HCT116 (cell line): ENCODE data around the gene LCOR. TPM values are rescaled to one million over a fixed set of nuclear protein-coding genes. Genes with fewer than 3 reads are reported as not detected.

Experiments used
- ATAC-seq: fragments of 200-7000 bp; cut with Tn5 transposase; 2 replicates; pipeline ENCODE4 v1.9.1; 2020; ENCODE audit warnings: mild to moderate bottlenecking, moderate library complexity
- BruUV-seq: library from RNA; stranded (reverse); fragments of 400-500 nt; replicated peaks from 2 replicates; lab custom pipeline; 2021; lab: Mats Ljungman, UMichigan
- CTCF ChIA-PET: fragments of 300-600 bp; sonication (Branson Sonifier 250); formaldehyde crosslinking; loops from one replicate; lab custom pipeline; 2021; ENCODE audit warnings: antibody characterized with exemption; lab: Charles Lee
- POLR2A ChIA-PET: fragments of 300-600, 350-600 bp; sonication (Branson Sonifier 250); formaldehyde crosslinking; loops from one replicate; lab custom pipeline; 2021; ENCODE audit warnings: antibody characterized with exemption; lab: Charles Lee
- RAD21 ChIA-PET, 2 experiments: fragments of 300-600 bp; sonication (Branson Sonifier 250); formaldehyde crosslinking; loops; one replicate each; lab custom pipeline; 2023; ENCODE audit warnings: low total read pairs in 2 of 2; ENCODE audit not compliant: uncharacterized antibody in 2 of 2, unreplicated experiment in 2 of 2, low non-redundant PET in 1 of 2; lab: Charles Lee
- DNase-seq: peaks from one replicate; pipeline ENCODE4 v3.0.0-alpha.2; 2010; ENCODE audit warnings: low read depth, low spot score
- H2AFZ ChIP-seq: fragments of 200-600 bp; shearing (Covaris generic), sonication (generic); 2 replicates; pipeline ENCODE4 v1.6.1; 2017; ENCODE audit warnings: low read depth, mixed run types, mixed read lengths, antibody characterized with exemption, low read length; ENCODE audit not compliant: poor library complexity, severe bottlenecking
- H3K27ac ChIP-seq: 2 replicates; pipeline ENCODE4 v1.5.1; 2012; ENCODE audit warnings: low read depth, low read length
- H3K27me3 ChIP-seq: fragments of 200-600 bp; sonication (generic); 2 replicates; pipeline ENCODE4 v1.6.1; 2016; ENCODE audit warnings: mixed run types, low read length, mixed read lengths; ENCODE audit not compliant: insufficient read depth
- H3K36me3 ChIP-seq, 2 experiments: fragments of 200-500 bp in 1 of 2; fragments of 200-600 bp in 1 of 2; sonication (Bioruptor generic) in 1 of 2; sonication (generic) in 1 of 2; 2 replicates each; pipeline versions ENCODE4 v1.5.1 to v1.6.1; 2014 to 2016; ENCODE audit warnings: low read length in 2 of 2, inconsistent platforms in 1 of 2, mixed read lengths in 1 of 2, mixed run types in 1 of 2; ENCODE audit not compliant: insufficient read depth in 2 of 2, control insufficient read depth in 1 of 2
- H3K4me1 ChIP-seq, 2 experiments: fragments of 200-600 bp in 1 of 2; sonication (generic) in 1 of 2; 2 replicates each; pipeline versions ENCODE4 v1.5.1 to v1.6.1; 2012 to 2017; ENCODE audit warnings: low read length in 2 of 2, inconsistent platforms in 1 of 2, mild to moderate bottlenecking in 1 of 2, mixed read lengths in 1 of 2, mixed run types in 1 of 2, moderate library complexity in 1 of 2; ENCODE audit not compliant: insufficient read depth in 2 of 2, control insufficient read depth in 1 of 2
- H3K4me2 ChIP-seq: fragments of 200-600 bp; sonication (generic); 2 replicates; pipeline ENCODE4 v1.6.1; 2017; ENCODE audit warnings: mixed run types, low read length, mixed read lengths
- H3K4me3 ChIP-seq, 2 experiments: fragments of 200-600 bp in 1 of 2; sonication (generic) in 1 of 2; replicated peaks in 1 of 2; 2 replicates each; pipeline ENCODE4 v1.5.1; 2011 to 2016; ENCODE audit warnings: low read length in 2 of 2, control low read depth in 1 of 2, low read depth in 1 of 2, mild to moderate bottlenecking in 1 of 2, mixed read lengths in 1 of 2, mixed run types in 1 of 2
- H3K79me2 ChIP-seq: fragments of 200-600 bp; sonication (generic); 2 replicates; pipeline ENCODE4 v1.6.1; 2017; ENCODE audit warnings: mild to moderate bottlenecking, mixed run types, low read length, moderate library complexity, mixed read lengths; ENCODE audit not compliant: insufficient read depth
- H3K9ac ChIP-seq: fragments of 200-600 bp; sonication (generic); 2 replicates; pipeline ENCODE4 v1.6.1; 2016; ENCODE audit warnings: low read length, mixed read lengths
- H3K9me2 ChIP-seq: fragments of 200-600 bp; sonication (generic), shearing (Covaris generic); 2 replicates; pipeline ENCODE4 v1.6.1; 2017; ENCODE audit warnings: mixed run types, mild to moderate bottlenecking, moderate library complexity; ENCODE audit not compliant: insufficient read depth
- H3K9me3 ChIP-seq, 2 experiments: fragments of 200-500 bp in 1 of 2; fragments of 200-600 bp in 1 of 2; sonication (Bioruptor generic) in 1 of 2; sonication (generic) in 1 of 2; 2 replicates each; pipeline ENCODE4 v1.6.1; 2014 to 2017; ENCODE audit warnings: low read length in 2 of 2, mixed read lengths in 2 of 2, inconsistent platforms in 1 of 2, low read depth in 1 of 2, mild to moderate bottlenecking in 1 of 2, mixed run types in 1 of 2, moderate library complexity in 1 of 2; ENCODE audit not compliant: control insufficient read depth in 1 of 2, insufficient read depth in 1 of 2
- H4K20me1 ChIP-seq: fragments of 200-600 bp; sonication (generic), shearing (Covaris generic); 2 replicates; pipeline ENCODE4 v1.6.1; 2017; ENCODE audit warnings: mixed run types, mild to moderate bottlenecking, moderate library complexity; ENCODE audit not compliant: insufficient read depth
- ATF3 ChIP-seq: IDR thresholded peaks from 2 replicates; pipeline ENCODE4 v1.6.1; 2012
- CBX3 ChIP-seq: IDR thresholded peaks from 2 replicates; pipeline ENCODE4 v1.6.1; 2012; ENCODE audit warnings: low read depth
- CEBPB ChIP-seq: IDR thresholded peaks from 2 replicates; pipeline ENCODE4 v1.6.1; 2012; ENCODE audit warnings: low read depth
- CTCF ChIP-seq, 3 experiments: fragments of 200-600 bp in 1 of 3; sonication (generic) in 1 of 3; IDR thresholded peaks in 2 of 3; conservative IDR thresholded peaks in 1 of 3; 2 replicates each; pipeline ENCODE4 v1.5.1; 2012 to 2017; ENCODE audit warnings: low read depth in 2 of 3, low read length in 2 of 3, antibody characterized with exemption in 1 of 3, borderline replicate concordance in 1 of 3, control low read depth in 1 of 3, mild to moderate bottlenecking in 1 of 3, mixed read lengths in 1 of 3, mixed run types in 1 of 3, moderate library complexity in 1 of 3; ENCODE audit not compliant: insufficient read depth in 1 of 3
- ELF1 ChIP-seq: IDR thresholded peaks from 2 replicates; pipeline ENCODE4 v1.6.1; 2012; ENCODE audit warnings: low read depth, borderline replicate concordance
- EZH2 ChIP-seq: fragments of 200-600 bp; sonication (generic); IDR thresholded peaks from 2 replicates; pipeline ENCODE4 v1.6.1; 2017; ENCODE audit warnings: antibody characterized with exemption, mixed run types
- JUND ChIP-seq: IDR thresholded peaks from 2 replicates; pipeline ENCODE4 v1.6.1; 2012
- POLR2A ChIP-seq: IDR thresholded peaks from 2 replicates; pipeline ENCODE4 v1.7.0; 2011; ENCODE audit warnings: borderline replicate concordance; ENCODE audit not compliant: insufficient read depth, insufficient read length; ENCODE audit errors: extremely low read depth
- POLR2AphosphoS5 ChIP-seq: IDR thresholded peaks from 2 replicates; pipeline ENCODE4 v1.6.1; 2011; ENCODE audit warnings: mild to moderate bottlenecking, low read depth, low read length, moderate library complexity
- RAD21 ChIP-seq: IDR thresholded peaks from 2 replicates; pipeline ENCODE4 v1.6.1; 2012; ENCODE audit warnings: low read depth, mild to moderate bottlenecking
- REST ChIP-seq: IDR thresholded peaks from 2 replicates; pipeline ENCODE4 v1.6.1; 2012; ENCODE audit warnings: low read depth
- SP1 ChIP-seq: IDR thresholded peaks from 2 replicates; pipeline ENCODE4 v1.6.1; 2012; ENCODE audit warnings: low read depth
- SRF ChIP-seq: IDR thresholded peaks from 2 replicates; pipeline ENCODE4 v1.6.1; 2012; ENCODE audit warnings: low read depth
- TCF7L2 ChIP-seq: IDR thresholded peaks from 2 replicates; pipeline ENCODE4 v1.7.0; 2011; ENCODE audit warnings: borderline replicate concordance, inconsistent platforms; ENCODE audit not compliant: insufficient read depth, insufficient read length; ENCODE audit errors: extremely low read depth
- YY1 ChIP-seq: IDR thresholded peaks from 2 replicates; pipeline ENCODE4 v1.6.1; 2011; ENCODE audit warnings: low read length, low read depth, moderate library complexity, mild to moderate bottlenecking; ENCODE audit not compliant: insufficient replicate concordance; ENCODE audit errors: extremely low read depth
- ZBTB33 ChIP-seq: IDR thresholded peaks from 2 replicates; pipeline ENCODE4 v1.6.1; 2011; ENCODE audit warnings: mild to moderate bottlenecking, low read length, moderate library complexity; ENCODE audit not compliant: insufficient replicate concordance; ENCODE audit errors: extremely low read depth
- ZFX ChIP-seq: fragments of 450-650 bp; IDR thresholded peaks from 2 replicates; pipeline ENCODE4 v1.6.1; 2017
- ZNF274 ChIP-seq: fragments of 200-500 bp; sonication (Bioruptor generic); IDR thresholded peaks from 2 replicates; pipeline ENCODE4 v1.6.1; 2014; ENCODE audit warnings: mild to moderate bottlenecking, low read depth, low read length, inconsistent platforms
- intact Hi-C: fragments of 100-400 bp; cut with micrococcal nuclease; formaldehyde crosslinking; loops from 2 replicates; pipeline ENCODE4 v1.10.0; 2022
- total RNA-seq: library from RNA; stranded (reverse); gene quantifications from one replicate; pipeline ENCODE4 v1.2.1, GENCODE V29; 2021; ENCODE audit not compliant: unreplicated experiment

The LCOR gene
- total RNA-seq, 1 experiment from 2014 or later, result 59.9 TPM

GRCh38 chr10:96826438-96826837 lies 5.7 kb upstream of the LCOR start:
- no peak for DNase-seq
- no peaks in the 10 kb centered on the region for H3K9me2 ChIP-seq
- no TSS peak for BruUV-seq
- ATAC-seq, result no peak
- no peak overlapping the region for H3K27ac ChIP-seq
- TF ChIP-seq ZFX (no peak), ATF3 (no peak), POLR2AphosphoS5 (no peak), CTCF (IDR thresholded peaks at IDR 0.05 in 2 of 3, conservative IDR thresholded peaks at IDR 0.05 in 1 of 3; ENCODE audit: borderline replicate concordance in 1 of 3, insufficient read depth in 1 of 3, low read depth in 2 of 3, low read length in 2 of 3) (no peak), CBX3 (no peak), RAD21 (no peak), ZBTB33 (no peak), SRF (no peak), ZNF274 (no peak), POLR2A (no peak), EZH2 (no peak), JUND (no peak), TCF7L2 (no peak), YY1 (no peak), ELF1 (no peak), CEBPB (no peak), REST (no peak), SP1 (no peak)
- TF ChIP-seq, all 23 proteins: peak for 0
- Histone ChIP-seq H2AFZ (no peak overlapping the region), H3K9ac (no peak overlapping the region), H3K79me2 (no peaks in the 10 kb centered on the region), H3K36me3 (no peaks in the 10 kb centered on the region), H4K20me1 (no peaks in the 10 kb centered on the region), H3K4me1 (peaks cover 7 to 14% of the 10 kb centered on the region in 2 experiments), H3K9me3 (no peaks in the 10 kb centered on the region), H3K4me3 (no peak overlapping the region), H3K27me3 (no peaks in the 10 kb centered on the region), H3K4me2 (no peak overlapping the region)
- POLR2A ChIA-PET, result no interaction called here
- intact Hi-C loops, result no loop called here
- CTCF ChIA-PET, result interaction anchor here (1.2 kb wide), 1 partner anchor 186 kb away, joined by 3 read pairs; no protein-coding TSS in a partner anchor
- RAD21 ChIA-PET, result no interaction called here
